Stomach (tissue), 4 donors: Measurements from ENCODE around the gene C1QB.

Experiments
- EP300 ChIP-seq: sonication (generic); formaldehyde crosslinking; IDR thresholded peaks from one replicate; pipeline ENCODE4 v1.6.1; 2017; ENCODE audit warnings: antibody characterized with exemption
- POLR2A ChIP-seq, 4 donors: fragments of 450-650 bp; IDR thresholded peaks; one replicate each; pipeline ENCODE4 v1.6.1; 2016; ENCODE audit warnings: antibody characterized with exemption in 4 of 4, control low read depth in 2 of 4, mild to moderate bottlenecking in 1 of 4, moderate library complexity in 1 of 4
- POLR2AphosphoS5 ChIP-seq, 3 donors: sonication (generic); formaldehyde crosslinking; IDR thresholded peaks; one replicate each; pipeline ENCODE4 v1.6.1; 2016; ENCODE audit warnings: antibody characterized with exemption in 3 of 3
- TF ChIP-seq, protein P1 (sequence below), 7 experiments: fragments of 450-650 bp in 4 of 7; fragments of 200-600 bp in 3 of 7; sonication (generic) in 3 of 7; IDR thresholded peaks; one replicate each; pipeline ENCODE4 v1.5.1; 2016 to 2019; ENCODE audit warnings: antibody characterized with exemption in 7 of 7, control low read depth in 2 of 7, mild to moderate bottlenecking in 1 of 7

GRCh38 chr1:22666412-22666811 is 13.4 kb downstream of the C1QB start:
- TF ChIP-seq, protein P1, sequence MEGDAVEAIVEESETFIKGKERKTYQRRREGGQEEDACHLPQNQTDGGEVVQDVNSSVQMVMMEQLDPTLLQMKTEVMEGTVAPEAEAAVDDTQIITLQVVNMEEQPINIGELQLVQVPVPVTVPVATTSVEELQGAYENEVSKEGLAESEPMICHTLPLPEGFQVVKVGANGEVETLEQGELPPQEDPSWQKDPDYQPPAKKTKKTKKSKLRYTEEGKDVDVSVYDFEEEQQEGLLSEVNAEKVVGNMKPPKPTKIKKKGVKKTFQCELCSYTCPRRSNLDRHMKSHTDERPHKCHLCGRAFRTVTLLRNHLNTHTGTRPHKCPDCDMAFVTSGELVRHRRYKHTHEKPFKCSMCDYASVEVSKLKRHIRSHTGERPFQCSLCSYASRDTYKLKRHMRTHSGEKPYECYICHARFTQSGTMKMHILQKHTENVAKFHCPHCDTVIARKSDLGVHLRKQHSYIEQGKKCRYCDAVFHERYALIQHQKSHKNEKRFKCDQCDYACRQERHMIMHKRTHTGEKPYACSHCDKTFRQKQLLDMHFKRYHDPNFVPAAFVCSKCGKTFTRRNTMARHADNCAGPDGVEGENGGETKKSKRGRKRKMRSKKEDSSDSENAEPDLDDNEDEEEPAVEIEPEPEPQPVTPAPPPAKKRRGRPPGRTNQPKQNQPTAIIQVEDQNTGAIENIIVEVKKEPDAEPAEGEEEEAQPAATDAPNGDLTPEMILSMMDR (IDR thresholded peaks at IDR 0.05), result no peak
- no peak for TF ChIP-seq POLR2AphosphoS5 (IDR thresholded peaks at IDR 0.05)
- TF ChIP-seq POLR2A (IDR thresholded peaks at IDR 0.05), result no peak
- no peak for TF ChIP-seq EP300
